ENCODE measurements around the gene SUN2. TPM values are rescaled to one million over a fixed set of nuclear protein-coding genes. Genes with fewer than 3 reads are reported as not detected.

Gene SUN2
- polyA plus RNA-seq, 3 donors, result 95.8 to 159 (median 97.8) TPM

DNA sequence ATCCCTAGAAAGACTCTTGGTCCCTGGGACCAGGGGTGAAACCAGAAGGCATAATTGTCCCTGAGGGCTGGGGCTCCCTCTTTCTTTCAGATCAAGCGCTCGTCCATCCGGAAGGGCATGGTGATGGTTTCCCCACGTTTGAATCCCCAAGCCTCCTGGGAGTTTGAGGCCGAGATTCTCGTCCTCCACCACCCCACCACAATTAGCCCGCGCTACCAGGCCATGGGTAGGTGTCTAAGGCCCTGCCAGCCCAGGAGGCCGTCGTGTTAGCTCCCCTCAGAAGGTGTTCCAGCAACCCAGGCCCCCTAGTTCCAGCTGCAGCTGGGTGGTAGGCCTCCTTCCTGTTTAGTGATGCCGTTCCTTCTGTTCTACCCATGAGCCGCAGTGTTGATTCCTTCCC lies 28.7 kb downstream of the SUN2 start:
- H3K4me1 Mint-ChIP-seq, result no peaks in the 10 kb centered on the region
- H3K36me3 Mint-ChIP-seq, result peaks cover 86 to 97% of the 10 kb centered on the region in 2 donors
- Histone ChIP-seq H3K4me1 (ENCODE audit: control insufficient read depth in 1 of 2, insufficient read depth in 2 of 2, low read length in 2 of 2) (no peaks in the 10 kb centered on the region), H3K9me3 (replicated peaks in 1 of 2; ENCODE audit: control insufficient read depth in 1 of 2, insufficient read depth in 1 of 2, low read length in 2 of 2) (no peaks in the 10 kb centered on the region), H3K36me3 (replicated peaks in 1 of 2; ENCODE audit: control insufficient read depth in 1 of 2, insufficient read depth in 2 of 2, low read length in 2 of 2) (peaks cover 87 to 100% of the 10 kb centered on the region in 2 donors), H3K27me3 (ENCODE audit: control insufficient read depth in 2 of 2, insufficient read depth in 2 of 2, low read length in 2 of 2) (no peaks in the 10 kb centered on the region), H3K79me2 (ENCODE audit: insufficient read depth, low read length) (no peaks in the 10 kb centered on the region), H3K4me2 (replicated peaks; ENCODE audit: extremely low read depth, low read length, poor library complexity, severe bottlenecking) (no peak overlapping the region), H4K20me1 (ENCODE audit: insufficient read depth, low read length) (peaks cover 77% of the 10 kb centered on the region), H3K27ac (ENCODE audit: low read depth in 1 of 2, low read length in 2 of 2) (no peak overlapping the region), H2AFZ (ENCODE audit: insufficient read depth, low read depth, low read length, poor library complexity, severe bottlenecking) (no peak overlapping the region), H3K4me3 (replicated peaks in 1 of 3; ENCODE audit: low read depth in 2 of 3, low read length in 3 of 3) (no peak overlapping the region), H3K9ac (ENCODE audit: insufficient read depth, low read length, poor library complexity, severe bottlenecking) (no peak overlapping the region)
- H3K27me3 Mint-ChIP-seq (ENCODE audit: low read depth in 3 of 3), result peaks cover 0 to 3% (median 0%) of the 10 kb centered on the region in 3 donors
- DNase-seq, result no peak
- H3K9me3 Mint-ChIP-seq, result no peaks in the 10 kb centered on the region
- 93% methylated on average over 12 of the region's 12 CpGs for WGBS (ENCODE audit: insufficient coverage)
- TF ChIP-seq CTCF (IDR thresholded peaks at IDR 0.05), result no peak
- H3K27ac Mint-ChIP-seq, result peak overlapping the region in 2 of 7 donors; percentile 68 to 77
- intact Hi-C loops (cut with micrococcal nuclease), result no loop called here
- H3K4me3 Mint-ChIP-seq, result no peak overlapping the region

DNA sequence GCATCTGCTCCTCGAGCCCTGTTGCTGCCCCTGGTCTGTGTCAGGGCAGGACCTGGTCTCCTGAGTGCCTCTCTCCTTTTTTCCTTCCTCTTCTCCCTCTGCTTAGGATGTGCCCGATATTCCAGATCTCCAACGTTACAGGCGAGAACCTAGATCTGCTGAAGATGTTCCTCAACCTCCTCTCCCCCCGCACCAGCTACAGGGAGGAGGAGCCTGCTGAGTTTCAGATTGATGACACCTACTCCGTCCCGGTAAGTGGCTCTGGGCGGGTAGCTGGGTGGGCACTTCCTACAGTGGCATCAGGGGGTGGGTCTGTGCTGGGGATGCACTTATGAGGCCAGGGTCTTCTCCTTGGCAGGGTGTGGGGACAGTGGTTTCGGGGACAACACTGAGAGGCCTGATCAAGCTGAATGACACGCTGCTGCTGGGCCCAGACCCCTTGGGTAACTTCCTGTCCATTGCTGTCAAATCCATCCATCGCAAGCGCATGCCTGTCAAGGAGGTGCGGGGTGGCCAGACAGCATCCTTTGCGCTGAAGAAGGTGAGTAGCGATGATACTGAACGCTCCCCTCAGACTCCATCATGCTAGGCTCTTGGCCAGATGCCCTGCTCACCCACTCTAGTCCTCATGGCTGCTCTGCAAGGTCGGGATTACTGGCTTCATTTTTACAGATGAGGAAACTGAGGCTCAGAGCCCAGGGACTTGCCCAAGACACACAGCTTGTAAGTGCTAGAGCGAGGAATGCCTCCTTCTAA lies 29.7 kb downstream of the SUN2 start:
- H3K9ac ChIP-seq (ENCODE audit: insufficient read depth, low read length, poor library complexity, severe bottlenecking), result no peak overlapping the region
- no peaks in the 10 kb centered on the region for H3K27me3 ChIP-seq (ENCODE audit: control insufficient read depth in 2 of 2, insufficient read depth in 2 of 2, low read length in 2 of 2)
- peaks cover 96 to 100% of the 10 kb centered on the region in 2 donors for H3K36me3 ChIP-seq (replicated peaks in 1 of 2; ENCODE audit: control insufficient read depth in 1 of 2, insufficient read depth in 2 of 2, low read length in 2 of 2)
- Mint-ChIP-seq H3K9me3 (peaks cover 0 to 2% (median 0%) of the 10 kb centered on the region in 7 donors), H3K27ac (no peak overlapping the region), H3K36me3 (peaks cover 95 to 99% of the 10 kb centered on the region in 2 donors), H3K4me1 (no peaks in the 10 kb centered on the region), H3K4me3 (no peak overlapping the region), H3K27me3 (ENCODE audit: low read depth in 3 of 3) (peaks cover 0 to 3% (median 0%) of the 10 kb centered on the region in 3 donors)
- H3K79me2 ChIP-seq (ENCODE audit: insufficient read depth, low read length), result no peaks in the 10 kb centered on the region
- no peaks in the 10 kb centered on the region for H3K9me3 ChIP-seq (replicated peaks in 1 of 2; ENCODE audit: control insufficient read depth in 1 of 2, insufficient read depth in 1 of 2, low read length in 2 of 2)
- TF ChIP-seq CTCF (IDR thresholded peaks at IDR 0.05), result no peak
- H2AFZ ChIP-seq (ENCODE audit: insufficient read depth, low read depth, low read length, poor library complexity, severe bottlenecking), result no peak overlapping the region
- WGBS (ENCODE audit: insufficient coverage), result 97% methylated on average over 13 of the region's 18 CpGs
- H3K4me3 ChIP-seq (replicated peaks in 1 of 3; ENCODE audit: low read depth in 2 of 3, low read length in 3 of 3), result no peak overlapping the region
- DNase-seq, result no peak
- H3K4me2 ChIP-seq (replicated peaks; ENCODE audit: extremely low read depth, low read length, poor library complexity, severe bottlenecking), result no peak overlapping the region
- H3K4me1 ChIP-seq (ENCODE audit: control insufficient read depth in 1 of 2, insufficient read depth in 2 of 2, low read length in 2 of 2), result no peaks in the 10 kb centered on the region
- intact Hi-C loops (cut with micrococcal nuclease), result no loop called here
- H3K27ac ChIP-seq (ENCODE audit: low read depth in 1 of 2, low read length in 2 of 2), result no peak overlapping the region
- H4K20me1 ChIP-seq (ENCODE audit: insufficient read depth, low read length), result peaks cover 73% of the 10 kb centered on the region
